Measurements from ENCODE around the gene CDH23.

CDH23 gene

GRCh38 chr10:71370031-71370430, 26.7 kb upstream of the CDH23 start:
- DNase-seq: no peak

GRCh38 chr10:71371750-71372166, 25.0 kb upstream of the CDH23 start:
- DNase-seq: no peak

DNA sequence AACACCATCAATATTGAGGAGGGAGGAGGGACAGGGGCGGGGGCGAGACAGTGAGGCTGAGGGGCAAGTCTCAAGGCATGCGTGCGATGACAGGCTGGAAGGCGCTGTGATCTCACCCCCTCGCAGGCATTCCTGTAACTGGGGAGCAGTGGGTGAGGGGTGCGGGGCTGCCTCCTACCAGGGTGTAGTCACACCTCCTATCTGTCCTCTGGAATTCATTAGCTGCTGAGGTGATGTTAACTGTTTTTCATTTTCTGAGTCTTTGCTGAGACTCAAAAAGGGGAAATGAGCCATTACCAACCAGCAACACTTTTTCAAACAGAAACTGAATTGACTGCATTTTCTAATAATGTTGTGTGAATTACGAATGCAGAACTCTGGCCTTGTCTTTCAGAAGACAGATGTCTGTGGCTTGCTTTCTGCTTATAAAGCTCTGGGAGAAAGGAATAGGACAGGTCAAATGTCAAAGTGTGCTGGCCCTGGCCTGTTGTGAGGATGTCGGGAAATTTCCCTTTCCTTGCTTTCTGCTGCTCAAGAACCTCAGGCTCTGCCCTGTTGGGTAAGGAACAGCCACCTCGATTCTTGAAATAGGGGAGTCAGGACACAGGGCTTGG, 23.7 kb upstream of the CDH23 start:
- DNase-seq: no peak

DNA sequence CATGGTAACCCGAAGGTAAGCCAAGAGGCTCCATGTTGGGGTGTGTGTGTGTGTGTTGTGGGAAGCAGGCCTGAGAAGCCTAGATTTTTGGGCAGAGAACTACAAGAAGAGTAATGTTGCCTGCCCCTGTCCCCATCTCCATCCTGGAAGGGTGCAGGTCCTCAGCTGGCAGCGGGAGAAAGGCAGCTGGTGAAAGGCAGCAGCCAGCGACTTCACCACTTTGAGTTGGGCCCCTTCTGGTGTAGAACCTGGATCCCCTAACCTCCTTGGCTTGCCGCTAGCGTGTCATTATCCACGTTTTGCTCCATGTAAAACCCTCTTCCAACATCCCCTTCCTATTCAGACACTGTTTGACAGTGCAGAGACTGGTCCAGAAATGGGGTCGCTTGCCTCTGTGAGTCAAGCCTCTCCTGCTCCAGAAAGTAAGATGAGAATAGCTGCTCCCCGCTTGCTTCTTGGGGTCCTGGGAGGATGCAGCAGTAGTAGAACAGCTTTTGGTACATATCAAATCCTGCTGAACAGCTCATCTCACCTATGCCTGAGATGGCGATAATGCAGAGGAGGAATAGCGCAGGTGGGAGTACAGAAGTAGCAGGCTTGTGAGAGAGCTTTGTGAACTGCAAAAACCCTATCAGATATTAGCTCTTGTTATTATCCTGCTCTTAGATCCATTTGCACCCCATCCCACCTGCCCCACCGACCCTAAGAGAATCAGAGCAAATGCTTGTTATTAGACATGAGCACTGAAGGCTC, 22.1 kb upstream of the CDH23 start:
- DNase-seq: no peak

DNA sequence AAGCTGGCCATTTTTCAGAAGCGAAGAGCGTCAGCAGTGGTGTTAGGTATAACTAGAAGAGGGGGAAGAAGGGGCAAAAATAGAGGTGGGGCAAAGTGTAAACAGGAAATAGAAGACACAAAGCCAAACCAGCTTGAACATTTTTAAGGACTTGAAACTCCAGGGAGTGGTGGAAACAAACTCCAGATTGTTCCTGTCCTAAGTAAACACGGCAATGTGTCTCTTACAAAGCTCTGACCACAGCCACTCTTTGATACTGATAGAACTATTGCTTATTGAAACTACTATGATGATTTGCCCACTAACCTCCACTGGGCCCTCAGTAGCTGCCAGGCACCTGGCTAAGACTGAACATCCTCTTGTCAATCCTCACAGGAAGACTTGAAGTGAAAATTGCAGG, 20.8 kb upstream of the CDH23 start:
- no peak for DNase-seq

DNA sequence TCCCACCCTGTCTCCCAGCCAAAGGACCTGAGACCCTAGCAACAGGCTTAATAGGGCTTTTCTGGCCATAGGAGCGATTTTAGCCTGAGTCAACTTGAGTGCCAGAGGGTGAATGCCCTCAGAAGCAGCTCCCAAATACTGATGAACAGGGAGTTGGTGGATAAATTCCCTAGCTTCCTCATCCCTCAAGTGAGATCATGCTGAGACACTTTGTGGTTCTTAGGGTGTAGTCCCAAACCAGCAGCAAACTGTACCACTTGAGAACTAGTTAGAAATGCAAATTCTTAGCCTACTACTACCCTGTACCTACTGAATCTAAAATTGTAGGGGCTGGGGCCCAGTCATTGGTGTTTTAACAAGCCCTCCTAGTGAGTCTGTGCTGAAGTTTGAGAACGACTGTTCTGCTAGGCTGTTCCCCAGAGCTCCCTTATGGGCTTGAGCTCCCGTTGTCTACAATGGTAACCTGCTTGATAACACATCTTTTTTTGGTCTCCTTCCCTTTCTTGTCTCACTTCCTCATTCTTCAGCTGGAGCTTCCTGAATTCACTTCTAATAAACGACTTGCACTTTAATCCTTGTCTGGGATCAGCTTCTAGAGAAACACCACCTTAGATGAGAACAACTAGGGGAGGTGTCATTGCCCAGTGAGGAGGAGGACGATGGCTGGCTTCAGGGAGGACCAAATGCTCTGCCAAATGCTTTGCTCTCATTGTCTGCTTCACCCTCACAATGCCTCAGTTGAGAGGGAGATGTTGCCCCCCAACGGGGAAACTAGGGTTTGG, 18.2 kb upstream of the CDH23 start:
- no peak for DNase-seq

GRCh38 chr10:71379118-71379766, 17.5 kb upstream of the CDH23 start:
- no peak for DNase-seq

DNA sequence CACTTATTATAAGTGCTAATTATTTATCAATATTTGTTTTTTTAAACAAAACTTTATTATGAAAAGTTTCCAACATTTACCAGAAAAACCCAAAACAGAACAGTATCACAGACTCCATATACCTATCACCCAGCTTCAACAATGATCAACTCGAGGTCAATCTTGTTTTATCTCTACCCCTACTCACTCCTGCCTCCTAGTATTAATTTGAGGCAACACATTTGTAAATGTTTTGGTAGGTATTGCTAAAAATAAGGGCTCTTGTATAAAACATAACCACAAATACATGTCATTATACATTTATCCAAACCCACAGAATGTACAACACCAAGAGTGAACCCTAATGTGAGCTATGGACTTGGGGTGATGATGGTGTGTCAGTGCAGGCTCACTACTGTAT, 15.9 kb upstream of the CDH23 start:
- DNase-seq: no peak

- DNase-seq: no peak
Measured at GRCh38 chr10:71381611-71382010, 15.1 kb upstream of the CDH23 start.

DNA sequence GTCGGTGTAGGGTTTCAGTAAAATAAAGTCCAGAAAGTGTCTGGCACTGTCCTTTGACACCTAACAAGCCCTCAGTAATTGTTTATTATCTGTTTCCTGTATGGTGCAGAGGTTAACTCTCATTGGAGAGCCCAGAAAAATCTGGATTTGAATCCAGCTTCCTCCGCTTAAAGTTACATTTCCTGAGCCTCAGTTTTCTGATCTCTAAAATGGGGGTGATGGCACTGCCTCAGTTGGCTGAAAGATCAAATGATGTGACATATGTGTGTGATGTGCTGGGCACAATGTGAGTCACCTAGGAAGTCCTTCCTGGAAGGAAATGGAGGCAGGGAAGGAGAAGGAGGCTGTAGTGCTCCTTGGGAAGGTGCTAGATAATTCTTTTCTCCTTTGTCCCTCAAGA, 14.7 kb upstream of the CDH23 start:
- no peak for DNase-seq

DNA sequence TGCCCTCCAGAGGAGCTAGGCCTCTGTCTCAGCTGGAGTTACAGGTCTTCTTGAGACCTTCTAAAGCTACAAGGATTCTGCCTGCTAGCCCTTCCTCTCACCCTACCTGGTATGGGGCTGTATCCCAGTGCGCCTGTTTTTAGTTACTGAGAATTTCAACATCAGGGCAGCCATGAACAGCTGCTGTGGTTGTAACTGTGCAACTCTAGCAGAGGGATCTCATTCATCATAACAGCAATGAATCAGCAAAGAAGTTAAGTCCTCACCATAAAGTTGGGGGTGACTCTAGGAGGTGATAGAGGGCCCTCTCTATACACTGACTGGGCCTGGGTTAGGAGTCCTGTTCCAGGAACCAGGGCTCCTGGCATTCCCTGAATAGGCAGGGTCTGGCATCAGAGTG, 14.0 kb upstream of the CDH23 start:
- DNase-seq: no peak

GRCh38 chr10:71383972-71384687, 12.6 kb upstream of the CDH23 start:
- DNase-seq: peak; percentile 78

GRCh38 chr10:71388171-71388570, 8.5 kb upstream of the CDH23 start:
- no peak for DNase-seq

- DNase-seq: no peak
Measured at GRCh38 chr10:71388583-71389310, 8.0 kb upstream of the CDH23 start.

GRCh38 chr10:71389768-71390460, 6.8 kb upstream of the CDH23 start:
- no peak for DNase-seq

DNA sequence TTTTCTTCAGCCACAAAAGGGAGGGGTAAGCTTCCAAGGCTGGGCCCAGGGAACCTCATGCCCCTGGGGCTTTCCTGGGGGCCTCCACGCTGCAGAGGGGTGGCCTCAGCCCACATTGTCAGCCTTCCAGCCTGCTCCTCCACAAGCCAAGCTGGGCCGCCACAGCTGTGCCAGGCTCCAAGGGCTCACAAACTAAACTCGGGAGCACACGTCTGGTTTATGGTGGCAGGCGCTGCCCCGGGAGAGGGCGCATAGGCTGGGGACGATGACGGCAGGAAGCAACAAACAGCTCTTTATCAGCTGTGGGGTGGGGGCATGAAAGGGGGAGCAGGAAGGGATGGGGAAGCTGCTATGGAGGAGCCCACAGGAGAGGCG, 6.3 kb upstream of the CDH23 start:
- no peak for DNase-seq

DNA sequence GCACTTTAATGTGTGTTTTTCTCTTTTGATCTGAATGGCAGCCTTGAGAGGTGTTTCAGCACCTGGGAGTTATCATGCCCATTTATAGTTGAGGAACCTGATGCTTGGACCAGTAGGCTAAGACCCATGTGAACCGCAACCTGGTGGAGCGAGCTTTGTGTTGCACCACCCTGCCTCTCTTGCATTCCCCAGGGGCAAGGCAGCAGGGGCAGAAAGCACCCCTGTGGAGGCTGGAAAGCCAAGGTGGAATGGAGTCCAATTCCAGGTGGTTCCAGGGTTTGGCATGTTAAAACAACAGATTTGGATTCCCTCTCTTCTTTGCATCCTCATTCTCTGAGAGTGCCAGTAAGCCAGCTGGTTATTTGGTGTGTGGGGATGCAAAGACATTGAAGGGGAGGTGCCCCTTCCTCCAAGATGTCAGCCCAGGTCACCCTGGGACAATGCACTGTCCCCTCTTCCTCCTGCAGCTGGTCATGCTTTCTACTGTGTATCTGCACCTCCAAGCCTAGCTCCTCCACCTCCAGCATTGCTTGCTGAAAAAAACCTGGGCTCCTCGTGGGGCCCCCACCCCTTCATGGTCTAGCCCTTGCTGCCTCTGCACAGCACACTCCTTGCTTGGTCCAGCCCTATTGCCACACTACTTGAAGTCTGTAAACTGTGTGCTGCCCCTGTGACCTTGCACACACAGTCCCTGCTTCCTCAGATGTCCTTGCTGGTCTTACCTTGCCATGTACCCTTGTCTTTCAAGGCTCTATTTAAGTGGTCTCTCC, 5.6 kb upstream of the CDH23 start:
- no peak for DNase-seq

- no peak for DNase-seq
Measured at GRCh38 chr10:71391701-71392100, 5.0 kb upstream of the CDH23 start.

DNA sequence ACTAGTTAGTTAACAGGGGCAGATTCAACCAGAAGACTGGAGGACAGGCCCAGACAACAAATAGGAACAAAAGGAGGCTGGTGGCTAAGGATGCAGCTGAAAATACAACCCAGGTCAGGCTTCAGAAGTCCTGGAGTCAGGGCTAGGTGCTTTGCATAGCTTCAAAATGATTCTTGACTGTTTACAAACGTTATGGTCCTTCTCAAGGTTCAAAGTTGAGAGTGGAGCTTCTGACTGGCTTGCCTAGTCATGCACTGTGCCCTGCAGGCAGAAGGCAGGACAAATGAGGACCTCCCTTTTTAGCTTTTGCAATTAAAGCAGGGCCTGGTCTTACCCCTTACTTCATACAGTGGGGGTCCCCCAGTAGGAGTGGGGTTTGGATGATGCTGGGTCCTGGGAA, 4.4 kb upstream of the CDH23 start:
- no peak for DNase-seq

Measured in stimulated activated CD4-positive, alpha-beta T cell treated with anti-CD3 and anti-CD28 coated beads, Interleukin-12 subunit alpha, Interleukin-12 subunit beta, amount 100 ng/mL, for 4 hours (primary cell).